ENCODE measurements around the gene EHBP1L1. TPM values are rescaled to one million over a fixed set of nuclear protein-coding genes. Genes with fewer than 3 reads are reported as not detected.

Gene EHBP1L1
- total RNA-seq, 2 donors from 2014 or later, result 93.9 to 113 TPM

DNA sequence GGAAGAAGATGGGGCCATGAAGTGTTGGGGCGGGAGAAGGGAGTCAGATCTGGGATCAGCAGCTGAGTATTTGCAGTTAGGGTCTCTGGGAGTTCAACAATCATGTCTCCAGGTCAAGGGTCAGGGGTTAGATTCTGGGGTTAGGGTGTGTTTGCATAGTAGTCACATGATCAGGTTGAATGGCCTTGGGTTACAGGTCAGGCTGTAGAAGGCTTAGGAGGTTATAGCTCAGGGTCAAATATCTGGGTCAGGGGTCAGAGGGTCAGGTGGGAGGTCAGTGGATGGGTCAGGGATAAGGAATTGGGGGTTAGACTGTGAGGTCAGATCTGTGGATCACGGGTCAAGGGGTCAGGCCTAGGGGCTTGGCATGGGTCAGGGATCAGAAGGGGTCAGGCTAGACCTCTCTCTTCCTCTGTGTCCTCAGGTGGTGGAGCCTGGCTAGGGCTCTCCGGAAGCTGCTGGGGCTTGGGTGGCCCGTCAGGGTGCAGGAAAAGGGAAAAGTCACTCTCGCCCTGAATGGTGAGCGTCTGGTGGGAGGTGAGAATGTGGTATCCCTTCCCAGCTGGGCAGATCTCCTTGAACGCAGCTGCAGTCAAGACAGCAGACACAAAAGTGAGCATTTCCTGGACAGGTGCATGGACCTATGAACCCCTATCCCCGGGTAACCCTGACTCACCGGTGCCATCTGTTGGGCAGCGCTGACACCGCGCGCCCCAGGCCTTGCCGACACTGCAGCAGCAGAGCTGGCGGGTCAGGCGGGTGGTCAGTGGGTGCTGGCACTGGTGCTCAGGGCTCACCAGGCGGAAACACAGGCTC is 24.1 kb upstream of the EHBP1L1 start:
- peaks cover 13 to 23% of the 10 kb centered on the region in 2 donors for H3K36me3 Mint-ChIP-seq (ENCODE audit: insufficient read depth in 2 of 2)
- no peaks in the 10 kb centered on the region for H3K27me3 Mint-ChIP-seq (ENCODE audit: low read depth)
- DNase-seq, result peak; percentile 75 to 76
- peak overlapping the region; percentile 5 for H3K27ac Mint-ChIP-seq
- peak overlapping the region in 1 of 2 donors; percentile 38 for H3K4me3 Mint-ChIP-seq
- H3K4me1 Mint-ChIP-seq (ENCODE audit: low read depth), result peaks cover 77% of the 10 kb centered on the region
- no peaks in the 10 kb centered on the region for H3K9me3 Mint-ChIP-seq
- ATAC-seq (replicated peaks in 1 of 2), result peak; percentile 47

- peaks cover 13 to 23% of the 10 kb centered on the region in 2 donors for H3K36me3 Mint-ChIP-seq (ENCODE audit: insufficient read depth in 2 of 2)
- peaks cover 77% of the 10 kb centered on the region for H3K4me1 Mint-ChIP-seq (ENCODE audit: low read depth)
- ATAC-seq (replicated peaks in 1 of 2), result no peak
- H3K27me3 Mint-ChIP-seq (ENCODE audit: low read depth), result no peaks in the 10 kb centered on the region
- no peak overlapping the region for H3K27ac Mint-ChIP-seq
- H3K9me3 Mint-ChIP-seq, result no peaks in the 10 kb centered on the region
- no peak for DNase-seq
- H3K4me3 Mint-ChIP-seq, result peak overlapping the region; percentile 18 to 38
Measured at GRCh38 chr11:65552388-65552951, 23.4 kb upstream of the EHBP1L1 start.

DNA sequence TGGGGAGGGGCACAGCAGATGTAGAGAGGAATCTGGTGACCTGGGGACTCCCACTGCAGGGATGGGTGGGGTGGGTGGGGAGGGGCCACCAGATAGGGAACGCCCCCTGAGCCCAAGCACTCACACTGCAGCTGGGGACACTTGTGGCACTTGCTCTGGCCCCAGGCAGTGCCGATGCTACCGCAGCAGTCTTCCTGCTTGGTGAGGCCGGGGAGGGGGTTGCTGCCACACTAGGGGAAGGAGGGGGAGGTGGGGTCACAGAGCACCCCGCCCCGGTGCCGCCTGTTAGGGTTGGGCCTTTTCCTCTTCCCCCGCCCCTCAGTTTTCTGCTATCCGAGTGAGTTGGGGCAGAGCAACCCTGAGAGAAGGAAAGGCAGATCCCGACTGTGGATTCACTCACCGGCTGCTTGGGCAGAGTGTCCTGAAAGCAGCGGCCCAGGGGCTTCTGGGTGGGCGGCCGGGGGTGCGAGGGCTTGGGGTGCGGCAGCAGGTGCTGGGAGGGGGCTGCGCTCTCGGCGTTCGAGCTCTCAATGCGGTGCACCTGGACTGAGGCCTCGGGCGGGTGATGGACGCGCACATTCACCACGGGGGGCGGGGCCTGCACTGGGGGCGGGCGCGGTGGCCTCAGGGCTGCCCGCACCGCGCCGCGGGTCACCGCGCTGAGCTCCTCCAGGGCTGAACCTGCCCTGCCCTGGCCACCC is 22.4 kb upstream of the EHBP1L1 start:
- Mint-ChIP-seq H3K36me3 (ENCODE audit: insufficient read depth in 2 of 2) (peaks cover 9 to 17% of the 10 kb centered on the region in 2 donors), H3K9me3 (no peaks in the 10 kb centered on the region), H3K4me1 (ENCODE audit: low read depth) (peaks cover 67% of the 10 kb centered on the region), H3K27ac (no peak overlapping the region), H3K27me3 (ENCODE audit: low read depth) (no peaks in the 10 kb centered on the region), H3K4me3 (peak overlapping the region in 1 of 2 donors; percentile 87)
- ATAC-seq (replicated peaks in 1 of 2) (peak; percentile 49 to 73), DNase-seq (peak; percentile 72 to 81)

GRCh38 chr11:65554057-65554818 is 21.6 kb upstream of the EHBP1L1 start:
- peaks cover 7 to 12% of the 10 kb centered on the region in 2 donors for H3K36me3 Mint-ChIP-seq (ENCODE audit: insufficient read depth in 2 of 2)
- H3K27ac Mint-ChIP-seq, result peak overlapping the region; percentile 29
- H3K9me3 Mint-ChIP-seq, result no peaks in the 10 kb centered on the region
- ATAC-seq (replicated peaks in 1 of 2) (no peak), DNase-seq (no peak)
- no peaks in the 10 kb centered on the region for H3K27me3 Mint-ChIP-seq (ENCODE audit: low read depth)
- H3K4me3 Mint-ChIP-seq, result peak overlapping the region; percentile 75 to 87
- H3K4me1 Mint-ChIP-seq (ENCODE audit: low read depth), result peaks cover 67% of the 10 kb centered on the region

- Mint-ChIP-seq H3K9me3 (no peaks in the 10 kb centered on the region), H3K4me3 (peak overlapping the region; percentile 75 to 87), H3K27ac (peak overlapping the region; percentile 84), H3K27me3 (ENCODE audit: low read depth) (no peaks in the 10 kb centered on the region), H3K4me1 (ENCODE audit: low read depth) (peaks cover 72% of the 10 kb centered on the region), H3K36me3 (ENCODE audit: insufficient read depth in 2 of 2) (peaks cover 4 to 8% of the 10 kb centered on the region in 2 donors)
- no peak for DNase-seq
- ATAC-seq (replicated peaks in 1 of 2), result no peak
Measured at GRCh38 chr11:65554842-65555430, 20.9 kb upstream of the EHBP1L1 start.

GRCh38 chr11:65555693-65556231 is 20.1 kb upstream of the EHBP1L1 start:
- H3K27ac Mint-ChIP-seq, result peak overlapping the region; percentile 84
- H3K4me3 Mint-ChIP-seq, result peak overlapping the region; percentile 75 to 87
- ATAC-seq (replicated peaks in 1 of 2) (peak in 1 of 2 donors; percentile 22), DNase-seq (peak; percentile 46 to 61)
- H3K36me3 Mint-ChIP-seq (ENCODE audit: insufficient read depth in 2 of 2), result peaks cover 2 to 7% of the 10 kb centered on the region in 2 donors
- peaks cover 81% of the 10 kb centered on the region for H3K4me1 Mint-ChIP-seq (ENCODE audit: low read depth)
- no peaks in the 10 kb centered on the region for H3K9me3 Mint-ChIP-seq
- no peaks in the 10 kb centered on the region for H3K27me3 Mint-ChIP-seq (ENCODE audit: low read depth)

DNA sequence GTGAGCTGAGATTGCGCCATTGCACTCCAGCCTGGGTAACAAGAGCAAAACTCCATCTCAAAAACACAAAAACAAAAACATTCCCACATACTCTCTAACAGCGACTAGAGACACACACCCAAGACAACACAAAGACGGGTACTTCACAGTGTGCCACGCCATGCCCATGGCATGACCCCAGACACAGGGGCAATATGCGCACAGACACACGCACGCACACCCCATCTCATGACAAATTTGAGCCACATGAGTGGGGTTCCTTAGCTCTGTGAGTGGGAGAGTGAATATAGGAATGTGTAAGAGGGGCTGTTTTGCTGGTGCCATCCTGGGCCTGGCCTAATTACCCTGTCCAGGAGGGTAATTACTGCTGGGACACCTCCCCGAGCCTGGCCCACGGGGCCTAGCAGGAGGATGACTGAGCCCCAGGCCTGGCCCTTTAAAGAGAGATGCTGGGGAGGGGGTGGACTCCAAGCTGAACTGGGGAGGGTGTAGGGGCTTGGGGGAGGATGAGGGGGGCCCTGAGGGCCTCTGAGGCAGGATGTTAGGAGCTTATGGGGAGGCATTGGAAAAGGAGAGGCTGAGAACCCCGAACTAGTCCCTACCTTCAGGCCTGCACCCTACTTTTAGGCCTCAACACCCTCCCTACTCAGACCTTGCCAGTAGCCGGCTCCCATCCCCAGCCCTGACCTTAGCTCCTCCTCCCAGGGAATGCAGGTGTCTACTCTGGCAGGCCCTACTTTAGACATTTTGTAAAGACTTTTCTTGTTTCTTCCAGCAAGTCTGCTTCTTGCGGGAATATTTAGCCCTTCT is 19.2 kb upstream of the EHBP1L1 start:
- peaks cover 77% of the 10 kb centered on the region for H3K4me1 Mint-ChIP-seq (ENCODE audit: low read depth)
- DNase-seq (no peak), ATAC-seq (replicated peaks in 1 of 2) (no peak)
- peak overlapping the region; percentile 94 for H3K27ac Mint-ChIP-seq
- peaks cover 2% of the 10 kb centered on the region in 2 donors for H3K36me3 Mint-ChIP-seq (ENCODE audit: insufficient read depth in 2 of 2)
- no peaks in the 10 kb centered on the region for H3K9me3 Mint-ChIP-seq
- no peaks in the 10 kb centered on the region for H3K27me3 Mint-ChIP-seq (ENCODE audit: low read depth)
- peak overlapping the region; percentile 75 to 87 for H3K4me3 Mint-ChIP-seq

- peak; percentile 7 to 18 for ATAC-seq (replicated peaks in 1 of 2)
- peak overlapping the region; percentile 94 for H3K27ac Mint-ChIP-seq
- peak overlapping the region; percentile 75 to 87 for H3K4me3 Mint-ChIP-seq
- DNase-seq, result peak; percentile 51 to 55
- no peaks in the 10 kb centered on the region for H3K9me3 Mint-ChIP-seq
- H3K36me3 Mint-ChIP-seq (ENCODE audit: insufficient read depth in 2 of 2), result no peaks in the 10 kb centered on the region
- peaks cover 76% of the 10 kb centered on the region for H3K4me1 Mint-ChIP-seq (ENCODE audit: low read depth)
- H3K27me3 Mint-ChIP-seq (ENCODE audit: low read depth), result no peaks in the 10 kb centered on the region
Measured at GRCh38 chr11:65557280-65558001, 18.4 kb upstream of the EHBP1L1 start.

GRCh38 chr11:65558002-65558929 is 17.6 kb upstream of the EHBP1L1 start, which contains the start of gene LTBP3:
TSS of gene LTBP3 (minus strand) at chr11:65558359. CDS start at chr11:65557959, 400 bp downstream.
- Mint-ChIP-seq H3K27ac (peak within 1 kb of the TSS; percentile 94), H3K27me3 (ENCODE audit: low read depth) (no peaks in the 10 kb centered on the region), H3K9me3 (no peaks in the 10 kb centered on the region), H3K4me3 (peak within 1 kb of the TSS; percentile 75 to 87), H3K36me3 (ENCODE audit: insufficient read depth in 2 of 2) (no peaks in the 10 kb centered on the region), H3K4me1 (ENCODE audit: low read depth) (peaks cover 68% of the 10 kb centered on the region)
- DNase-seq (peak; percentile 45 to 59), ATAC-seq (replicated peaks in 1 of 2) (peak; percentile 33 to 44)

- Mint-ChIP-seq H3K9me3 (no peaks in the 10 kb centered on the region), H3K36me3 (ENCODE audit: insufficient read depth in 2 of 2) (no peaks in the 10 kb centered on the region), H3K27ac (no peak overlapping the region), H3K4me3 (peak overlapping the region; percentile 67 to 77), H3K4me1 (ENCODE audit: low read depth) (peaks cover 66% of the 10 kb centered on the region), H3K27me3 (ENCODE audit: low read depth) (no peaks in the 10 kb centered on the region)
- no peak for DNase-seq
- ATAC-seq (replicated peaks in 1 of 2), result no peak
Measured at GRCh38 chr11:65558930-65559509, 16.8 kb upstream of the EHBP1L1 start.
